Vagina (tissue), 2 donors: ENCODE measurements around the gene RBM7. TPM values are rescaled to one million over a fixed set of nuclear protein-coding genes. Genes with fewer than 3 reads are reported as not detected.

Experiments
- DNase-seq, 2 donors: peaks; one replicate each; pipeline ENCODE4 v3.0.0-alpha.2; 2017; ENCODE audit errors: extremely low spot score in 2 of 2
- H3K27ac ChIP-seq: fragments of 200-600 bp; sonication (generic); one replicate; pipeline ENCODE4 v1.5.1; 2019
- H3K27me3 ChIP-seq: fragments of 200-600 bp; sonication (generic); one replicate; pipeline ENCODE4 v1.5.1; 2019
- H3K36me3 ChIP-seq, 2 donors: fragments of 200-600 bp; sonication (generic); one replicate each; pipeline ENCODE4 v1.5.1; 2017 to 2019
- H3K4me1 ChIP-seq: fragments of 200-600 bp; sonication (generic); one replicate; pipeline ENCODE4 v1.5.1; 2019
- H3K4me3 ChIP-seq, 2 donors: fragments of 200-600 bp; sonication (generic); 1 replicate in 1 of 2; 2 replicates in 1 of 2; pipeline ENCODE4 v1.5.1; 2016 to 2019
- H3K9me3 ChIP-seq: fragments of 200-600 bp; sonication (generic); one replicate; pipeline ENCODE4 v1.5.1; 2019
- POLR2A ChIP-seq, 2 donors: fragments of 450-650 bp; IDR thresholded peaks; one replicate each; pipeline ENCODE4 v1.6.1; 2017; ENCODE audit warnings: antibody characterized with exemption in 2 of 2, mild to moderate bottlenecking in 2 of 2, moderate library complexity in 2 of 2
- POLR2AphosphoS5 ChIP-seq, 2 donors: sonication (generic); formaldehyde crosslinking; IDR thresholded peaks; one replicate each; pipeline ENCODE4 v1.9.0; 2017; ENCODE audit warnings: antibody characterized with exemption in 2 of 2, mild to moderate bottlenecking in 2 of 2, low read depth in 1 of 2; ENCODE audit not compliant: insufficient read depth in 1 of 2
- intact Hi-C: fragments of 100-400 bp; cut with DNase I; formaldehyde crosslinking; loops from one replicate; pipeline ENCODE4 v1.15.1; 2023
- total RNA-seq: library from RNA; depleted of rRNA; stranded (reverse); fragments of >200 nt; gene quantifications from one replicate; pipeline ENCODE4 v1.2.3, GENCODE V29; 2016
- TF ChIP-seq, protein P1 (sequence below), 3 experiments: fragments of 450-650 bp in 2 of 3; fragments of 200-600 bp in 1 of 3; sonication (generic) in 1 of 3; IDR thresholded peaks; one replicate each; pipeline ENCODE4 v1.5.1; 2017 to 2019; ENCODE audit warnings: antibody characterized with exemption in 3 of 3, mild to moderate bottlenecking in 2 of 3, moderate library complexity in 2 of 3

Gene RBM7
- total RNA-seq, 1 donor from 2014 or later, result 24.8 TPM

- intact Hi-C loops, result no loop called here
- Histone ChIP-seq H3K4me3 (peak overlapping the region; percentile 64 to 75), H3K4me1 (peaks cover 59% of the 10 kb centered on the region), H3K9me3 (no peaks in the 10 kb centered on the region), H3K27ac (peak overlapping the region; percentile 98), H3K27me3 (no peaks in the 10 kb centered on the region), H3K36me3 (peaks cover 0 to 14% of the 10 kb centered on the region in 2 donors)
- DNase-seq, result no peak
- TF ChIP-seq, protein P1, sequence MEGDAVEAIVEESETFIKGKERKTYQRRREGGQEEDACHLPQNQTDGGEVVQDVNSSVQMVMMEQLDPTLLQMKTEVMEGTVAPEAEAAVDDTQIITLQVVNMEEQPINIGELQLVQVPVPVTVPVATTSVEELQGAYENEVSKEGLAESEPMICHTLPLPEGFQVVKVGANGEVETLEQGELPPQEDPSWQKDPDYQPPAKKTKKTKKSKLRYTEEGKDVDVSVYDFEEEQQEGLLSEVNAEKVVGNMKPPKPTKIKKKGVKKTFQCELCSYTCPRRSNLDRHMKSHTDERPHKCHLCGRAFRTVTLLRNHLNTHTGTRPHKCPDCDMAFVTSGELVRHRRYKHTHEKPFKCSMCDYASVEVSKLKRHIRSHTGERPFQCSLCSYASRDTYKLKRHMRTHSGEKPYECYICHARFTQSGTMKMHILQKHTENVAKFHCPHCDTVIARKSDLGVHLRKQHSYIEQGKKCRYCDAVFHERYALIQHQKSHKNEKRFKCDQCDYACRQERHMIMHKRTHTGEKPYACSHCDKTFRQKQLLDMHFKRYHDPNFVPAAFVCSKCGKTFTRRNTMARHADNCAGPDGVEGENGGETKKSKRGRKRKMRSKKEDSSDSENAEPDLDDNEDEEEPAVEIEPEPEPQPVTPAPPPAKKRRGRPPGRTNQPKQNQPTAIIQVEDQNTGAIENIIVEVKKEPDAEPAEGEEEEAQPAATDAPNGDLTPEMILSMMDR (IDR thresholded peaks at IDR 0.05), result no peak
Measured at GRCh38 chr11:114401311-114401710, 845 bp downstream of the RBM7 start.

DNA sequence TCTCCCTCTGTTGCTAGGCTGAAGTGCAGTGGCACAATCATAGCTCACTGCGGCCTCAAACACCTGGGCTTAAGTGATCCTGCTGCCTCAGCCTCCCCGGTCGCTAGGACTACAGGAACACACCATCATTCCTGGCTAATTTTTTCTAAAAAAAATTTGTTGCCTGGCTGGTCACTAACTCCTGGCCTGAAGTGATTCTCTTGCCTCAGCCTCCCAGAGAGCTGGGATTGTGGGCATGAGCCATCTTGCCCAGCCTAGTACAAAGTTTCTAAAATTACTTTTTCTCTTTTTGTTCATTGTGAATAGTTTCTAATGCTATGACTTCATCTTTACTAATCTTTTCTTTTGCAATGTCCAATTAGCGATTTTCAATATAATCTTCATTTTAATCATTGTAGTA lies 12.5 kb downstream of the RBM7 start:
- Histone ChIP-seq H3K27me3 (no peaks in the 10 kb centered on the region), H3K36me3 (peaks cover 0 to 23% of the 10 kb centered on the region in 2 donors), H3K9me3 (no peaks in the 10 kb centered on the region), H3K4me3 (no peak overlapping the region), H3K27ac (no peak overlapping the region), H3K4me1 (no peaks in the 10 kb centered on the region)
- intact Hi-C loops, result no loop called here
- no peak for DNase-seq
- TF ChIP-seq POLR2A (IDR thresholded peaks at IDR 0.05), result no peak
- TF ChIP-seq, protein P1 (IDR thresholded peaks at IDR 0.05), result no peak
- TF ChIP-seq POLR2AphosphoS5 (IDR thresholded peaks at IDR 0.05; ENCODE audit: insufficient read depth in 1 of 2, low read depth in 1 of 2), result no peak

DNA sequence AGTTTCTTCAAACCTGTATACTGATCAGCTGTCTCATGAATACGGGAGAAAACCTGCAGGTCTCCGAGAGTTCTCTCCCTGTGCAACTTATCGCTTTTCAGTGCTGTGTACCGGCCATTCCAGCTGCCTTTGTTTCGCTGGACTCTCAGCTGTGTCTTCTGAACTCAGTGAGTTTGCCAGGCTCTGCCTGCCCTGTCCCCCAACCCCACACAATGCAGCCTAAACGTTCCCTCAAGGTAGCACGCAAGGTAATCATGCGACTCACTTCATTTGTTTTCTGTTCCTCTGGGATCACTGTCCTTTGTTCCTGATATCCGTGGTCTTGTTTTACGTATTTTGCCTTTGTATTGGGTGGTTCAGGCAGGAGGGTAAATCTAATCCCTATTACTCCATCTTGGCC lies 13.5 kb downstream of the RBM7 start:
- H3K36me3 ChIP-seq, result peaks cover 0 to 15% of the 10 kb centered on the region in 2 donors
- intact Hi-C loops, result no loop called here
- TF ChIP-seq POLR2A (IDR thresholded peaks at IDR 0.05) (no peak), POLR2AphosphoS5 (IDR thresholded peaks at IDR 0.05; ENCODE audit: insufficient read depth in 1 of 2, low read depth in 1 of 2) (no peak)
- TF ChIP-seq, protein P1 (IDR thresholded peaks at IDR 0.05), result no peak

DNA sequence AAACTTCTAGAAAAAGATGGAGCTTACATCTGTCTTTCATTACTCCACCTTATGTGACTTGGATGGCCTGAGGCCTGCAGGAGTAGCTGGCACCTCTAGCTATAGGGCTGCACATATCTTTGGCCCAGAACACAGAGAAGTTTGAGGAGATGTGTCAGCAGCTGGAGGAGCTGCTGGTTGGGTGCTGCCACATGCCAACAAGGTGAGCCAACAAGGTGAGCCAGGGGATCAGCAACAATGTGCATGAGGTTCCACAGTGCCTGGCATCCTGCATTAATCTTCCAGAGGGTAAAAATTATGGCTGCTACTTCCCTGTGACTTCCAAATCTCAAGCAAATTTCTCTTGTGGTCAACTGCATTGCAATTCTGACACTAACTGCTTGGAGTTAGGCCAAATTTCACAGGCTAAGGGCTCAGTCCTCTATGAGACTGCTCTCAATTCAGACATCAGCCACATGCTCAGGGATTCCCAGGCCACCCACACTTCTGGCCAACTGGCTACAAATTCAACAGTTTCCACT lies 16.0 kb downstream of the RBM7 start:
- no peak for TF ChIP-seq POLR2AphosphoS5 (IDR thresholded peaks at IDR 0.05; ENCODE audit: insufficient read depth in 1 of 2, low read depth in 1 of 2)
- no peak for TF ChIP-seq POLR2A (IDR thresholded peaks at IDR 0.05)
- TF ChIP-seq, protein P1 (IDR thresholded peaks at IDR 0.05), result no peak
- no peak overlapping the region for H3K27ac ChIP-seq
- intact Hi-C loops, result no loop called here
- H3K9me3 ChIP-seq, result no peaks in the 10 kb centered on the region
- no peaks in the 10 kb centered on the region for H3K27me3 ChIP-seq
- H3K36me3 ChIP-seq, result no peaks in the 10 kb centered on the region
- no peak overlapping the region for H3K4me3 ChIP-seq
- DNase-seq, result no peak
- H3K4me1 ChIP-seq, result no peaks in the 10 kb centered on the region

More for the DNA sequence above, 13.5 kb downstream of the RBM7 start:
- Histone ChIP-seq H3K9me3 (no peaks in the 10 kb centered on the region), H3K4me3 (no peak overlapping the region), H3K27me3 (no peaks in the 10 kb centered on the region), H3K4me1 (no peaks in the 10 kb centered on the region), H3K27ac (no peak overlapping the region)
- DNase-seq, result no peak

DNA sequence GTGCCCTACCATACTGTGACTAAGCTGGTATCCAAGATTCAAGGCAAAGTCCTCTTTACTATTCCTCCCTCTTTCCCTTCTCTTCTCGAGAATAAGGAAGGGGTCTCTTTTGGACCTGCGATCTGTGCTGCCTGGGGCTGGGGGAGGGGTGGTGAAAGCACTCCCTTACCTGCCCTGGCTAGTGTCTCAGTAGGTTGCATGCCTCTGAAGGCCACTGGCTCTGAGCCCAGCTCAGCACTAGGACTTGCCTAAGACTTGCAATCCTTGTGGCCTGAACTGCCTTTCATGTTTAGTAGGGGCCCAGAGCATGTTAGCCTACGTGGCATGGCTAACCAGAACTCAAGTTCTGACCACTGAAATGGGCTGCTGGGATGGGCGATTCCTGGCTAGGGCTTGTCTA lies 25.8 kb downstream of the RBM7 start:
- intact Hi-C loops, result no loop called here
- H3K9me3 ChIP-seq, result no peaks in the 10 kb centered on the region
- H3K27ac ChIP-seq, result no peak overlapping the region
- H3K27me3 ChIP-seq, result no peaks in the 10 kb centered on the region
- no peaks in the 10 kb centered on the region for H3K4me1 ChIP-seq
- no peak overlapping the region for H3K4me3 ChIP-seq
- DNase-seq, result no peak
- peaks cover 0 to 4% of the 10 kb centered on the region in 2 donors for H3K36me3 ChIP-seq
- TF ChIP-seq, protein P1 (IDR thresholded peaks at IDR 0.05), result no peak
- no peak for TF ChIP-seq POLR2AphosphoS5 (IDR thresholded peaks at IDR 0.05; ENCODE audit: insufficient read depth in 1 of 2, low read depth in 1 of 2)
- no peak for TF ChIP-seq POLR2A (IDR thresholded peaks at IDR 0.05)
